Endothelial cell of umbilical vein (primary cell): ENCODE measurements around the gene MDFI. TPM values are rescaled to one million over a fixed set of nuclear protein-coding genes. Genes with fewer than 3 reads are reported as not detected.

Experiments
- BruUV-seq: library from RNA; stranded (reverse); fragments of 400-500 nt; replicated peaks from 2 replicates; lab custom pipeline; 2021; lab: Mats Ljungman, UMichigan
- CTCF ChIA-PET: fragments of 300-600, 350-600 bp; sonication (Branson Sonifier 250); formaldehyde crosslinking; loops from one replicate; lab custom pipeline; 2021; ENCODE audit warnings: antibody characterized with exemption, inconsistent platforms; lab: Charles Lee
- POLR2A ChIA-PET: fragments of 300-600, 350-600 bp; sonication (Branson Sonifier 250); formaldehyde crosslinking; loops from one replicate; lab custom pipeline; 2021; ENCODE audit warnings: antibody characterized with exemption, inconsistent platforms; lab: Charles Lee
- DNase-seq: peaks from one replicate; pipeline ENCODE4 v3.0.0-alpha.2; 2011; ENCODE audit warnings: low read depth, low spot score
- FAIRE-seq: peaks from 2 replicates; lab custom pipeline; 2011; peaks lifted over from hg19 to GRCh38; lab: Jason Lieb, UNC
- H2AFZ ChIP-seq: 2 replicates; pipeline ENCODE4 v1.6.0; 2012; ENCODE audit warnings: low read depth, low read length, control low read depth, inconsistent platforms
- H3K27ac ChIP-seq: 2 replicates; pipeline ENCODE4 v1.5.1; 2011; ENCODE audit warnings: low read depth, mild to moderate bottlenecking, control low read depth, low read length, moderate library complexity; ENCODE audit not compliant: insufficient read depth
- H3K27me3 ChIP-seq, 2 experiments: 2 replicates each; pipeline versions ENCODE4 v1.6.0 to v1.6.1; 2011; ENCODE audit warnings: low read length in 2 of 2, mixed read lengths in 1 of 2; ENCODE audit not compliant: control insufficient read depth in 2 of 2, insufficient read depth in 2 of 2
- H3K36me3 ChIP-seq, 2 experiments: 2 replicates in 1 of 2; 3 replicates in 1 of 2; pipeline ENCODE4 v1.5.1; 2011; ENCODE audit warnings: low read length in 2 of 2, mild to moderate bottlenecking in 1 of 2, moderate library complexity in 1 of 2; ENCODE audit not compliant: control insufficient read depth in 2 of 2, insufficient read depth in 2 of 2; ENCODE audit errors: extremely low read depth in 1 of 2
- H3K4me1 ChIP-seq: 3 replicates; pipeline ENCODE4 v1.5.1; 2011; ENCODE audit warnings: mild to moderate bottlenecking, low read length; ENCODE audit not compliant: control insufficient read depth, insufficient read depth; ENCODE audit errors: extremely low read depth
- H3K4me2 ChIP-seq: 2 replicates; pipeline ENCODE4 v1.6.1; 2011; ENCODE audit warnings: low read length, control low read depth, mixed read lengths; ENCODE audit not compliant: insufficient read depth
- H3K4me3 ChIP-seq, 3 experiments: fragments of 200-600 bp in 1 of 3; sonication (generic), shearing (Covaris generic) in 1 of 3; replicated peaks in 1 of 3; 2 replicates each; pipeline ENCODE4 v1.5.1; 2011 to 2016; ENCODE audit warnings: control low read depth in 3 of 3, low read length in 3 of 3, mild to moderate bottlenecking in 2 of 3, inconsistent platforms in 1 of 3, low read depth in 1 of 3, moderate library complexity in 1 of 3; ENCODE audit not compliant: insufficient read depth in 1 of 3
- H3K79me2 ChIP-seq: 2 replicates; pipeline ENCODE4 v1.6.0; 2012; ENCODE audit warnings: low read length, inconsistent platforms; ENCODE audit not compliant: control insufficient read depth, insufficient read depth
- H3K9ac ChIP-seq: replicated peaks from 2 replicates; pipeline ENCODE3; 2011; ENCODE audit warnings: low read length, control low read depth; ENCODE audit not compliant: insufficient read depth; ENCODE audit errors: extremely low read depth
- H3K9me1 ChIP-seq: replicated peaks from 3 replicates; pipeline ENCODE4 v1.6.0; 2011; ENCODE audit warnings: mild to moderate bottlenecking, low read length; ENCODE audit not compliant: control insufficient read depth, insufficient read depth; ENCODE audit errors: extremely low read depth
- H3K9me3 ChIP-seq: replicated peaks from 2 replicates; pipeline ENCODE4 v1.5.1; 2012; ENCODE audit warnings: low read length, inconsistent platforms; ENCODE audit not compliant: control insufficient read depth, insufficient read depth
- H4K20me1 ChIP-seq: replicated peaks from 2 replicates; pipeline ENCODE3; 2011; ENCODE audit warnings: mild to moderate bottlenecking, low read length; ENCODE audit not compliant: control insufficient read depth, insufficient read depth; ENCODE audit errors: extremely low read depth
- FOS ChIP-seq: IDR thresholded peaks from 2 replicates; pipeline ENCODE4 v1.6.1; 2011; ENCODE audit warnings: mild to moderate bottlenecking, low read length, moderate library complexity, borderline replicate concordance; ENCODE audit not compliant: insufficient read depth
- JUN ChIP-seq: IDR thresholded peaks from 2 replicates; pipeline ENCODE4 v1.6.1; 2011; ENCODE audit warnings: borderline replicate concordance, low read depth; ENCODE audit not compliant: insufficient read length, insufficient read depth
- MAX ChIP-seq: IDR thresholded peaks from 2 replicates; pipeline ENCODE4 v1.6.1; 2011; ENCODE audit not compliant: insufficient read depth, insufficient read length
- MYC ChIP-seq: IDR thresholded peaks from one replicate; pipeline ENCODE4 v1.6.1; 2011; ENCODE audit warnings: mild to moderate bottlenecking, low read depth, low read length
- POLR2A ChIP-seq: IDR thresholded peaks from 2 replicates; pipeline ENCODE4 v1.6.1; 2012; ENCODE audit warnings: low read depth, mild to moderate bottlenecking, control low read depth, low read length
- POLR2AphosphoS5 ChIP-seq: IDR thresholded peaks from 2 replicates; pipeline ENCODE4 v1.6.1; 2012; ENCODE audit warnings: low read depth, mild to moderate bottlenecking, control low read depth, low read length, moderate library complexity; ENCODE audit not compliant: insufficient read depth
- dilution Hi-C: fragments of 300-500 bp; cut with MboI; formaldehyde crosslinking; loops from one replicate; pipeline ENCODE4 v1.15.0; 2019; ENCODE audit warnings: low sequenced_read_pairs; ENCODE audit not compliant: extremely low pct_ligation_motif_present
- intact Hi-C: fragments of 100-400 bp; cut with micrococcal nuclease; formaldehyde crosslinking; loops from one replicate; pipeline ENCODE4 v1.10.0; 2022
- polyA plus RNA-seq, 4 experiments: library from polyadenylated mRNA; depleted of rRNA in 3 of 4; stranded (reverse) in 3 of 4; unstranded in 1 of 4; fragments of >200 nt; gene quantifications; 2 replicates each; pipeline versions ENCODE4 v1.2.1 to v1.2.3, GENCODE V29; 2011 to 2012; ENCODE audit warnings: missing spikeins in 1 of 4
- total RNA-seq: library from RNA; stranded (reverse); gene quantifications from 2 replicates; pipeline ENCODE4 v1.2.3, GENCODE V29; 2021

Gene MDFI
- total and polyA plus RNA-seq, 2 donors (not counting 3 experiments of a cell fraction or from before 2014, with no cell fraction given), result 32.4 to 74.1 TPM

- FAIRE-seq (peak; percentile 12), DNase-seq (no peak)
- no peaks in the 10 kb centered on the region for H3K79me2 ChIP-seq
- H3K36me3 ChIP-seq, result no peaks in the 10 kb centered on the region
- H3K4me1 ChIP-seq, result peaks cover 19% of the 10 kb centered on the region
- TF ChIP-seq MYC, result no peak
- no peak for TF ChIP-seq FOS
- TF ChIP-seq JUN, result no peak
- TF ChIP-seq POLR2AphosphoS5, result no peak
- no peak for TF ChIP-seq MAX
- H3K9ac ChIP-seq, result no peak overlapping the region
- intact Hi-C loops, result no loop called here
- H3K9me3 ChIP-seq, result no peaks in the 10 kb centered on the region
- no peak overlapping the region for H3K4me2 ChIP-seq
- ChIA-PET CTCF (interaction anchor here (2.7 kb wide), 1 partner anchor 13 kb away, joined by 9 read pairs; no protein-coding TSS in a partner anchor), POLR2A (no interaction called here)
- H2AFZ ChIP-seq, result no peak overlapping the region
- no peaks in the 10 kb centered on the region for H4K20me1 ChIP-seq
- BruUV-seq, result no TSS peak
- no peaks in the 10 kb centered on the region for H3K9me1 ChIP-seq
- dilution Hi-C loops, result no loop called here
- peaks cover 0 to 2% of the 10 kb centered on the region in 2 experiments for H3K27me3 ChIP-seq
- no peak overlapping the region for H3K27ac ChIP-seq
- H3K4me3 ChIP-seq, result no peak overlapping the region
Measured at GRCh38 chr6:41696788-41697187, 58.5 kb downstream of the MDFI start.

DNA sequence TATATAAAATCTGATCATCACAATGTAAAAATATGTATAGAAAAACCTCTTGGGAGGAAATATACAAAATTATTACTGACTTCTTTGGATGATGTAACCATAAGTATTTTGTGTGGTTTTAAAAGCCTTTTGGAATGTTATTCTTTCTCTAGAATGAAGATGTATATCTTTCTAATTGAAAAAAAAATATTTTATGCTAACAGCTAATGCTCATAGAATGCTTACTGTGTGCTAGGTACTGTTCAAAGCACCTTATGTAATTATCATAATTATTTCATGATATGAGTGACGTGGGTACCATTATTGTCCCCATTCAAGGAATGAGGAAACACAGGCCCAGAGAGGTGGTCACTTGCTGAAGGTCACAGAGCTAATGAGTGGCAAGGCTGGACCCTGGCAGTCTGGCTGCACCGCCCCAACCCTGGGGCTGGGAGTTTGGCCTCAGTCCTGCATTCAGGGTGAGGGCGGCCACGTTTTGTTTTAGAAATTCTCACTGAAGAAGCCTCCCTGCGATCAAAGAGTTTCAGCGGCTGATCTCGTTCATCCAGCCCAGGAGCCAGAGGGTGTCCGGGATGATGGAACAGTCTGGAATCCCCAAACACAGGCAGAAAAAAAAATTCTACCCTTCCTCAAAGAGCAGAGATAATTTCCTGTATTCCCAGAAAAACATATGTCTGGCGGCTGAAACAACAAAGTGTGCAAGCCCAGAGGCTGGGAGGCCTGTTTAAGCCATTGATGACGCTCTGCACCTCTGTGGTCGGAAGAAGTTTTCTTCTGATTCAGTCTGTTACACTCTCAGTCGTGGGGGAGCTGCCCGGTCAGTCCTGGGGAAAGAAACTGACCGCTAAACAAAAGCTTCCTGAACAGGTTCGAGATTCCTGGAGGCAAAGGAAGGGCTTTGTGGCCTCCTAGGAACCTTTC is 59.9 kb downstream of the MDFI start:
- Histone ChIP-seq H2AFZ (peak overlapping the region; percentile 46), H3K4me1 (peaks cover 19% of the 10 kb centered on the region), H3K79me2 (no peaks in the 10 kb centered on the region), H3K27me3 (peaks cover 0 to 2% of the 10 kb centered on the region in 2 experiments), H3K9me1 (no peaks in the 10 kb centered on the region), H3K36me3 (no peaks in the 10 kb centered on the region), H3K9ac (peak overlapping the region; percentile 59), H4K20me1 (no peaks in the 10 kb centered on the region), H3K27ac (peak overlapping the region; percentile 87), H3K4me3 (no peak overlapping the region), H3K4me2 (peak overlapping the region; percentile 51), H3K9me3 (no peaks in the 10 kb centered on the region)
- CTCF ChIA-PET, result interaction anchor here (0.9 to 1.6 kb wide), 7 partner anchors 10 to 201 kb away, joined by 3 to 7 read pairs (median 3); no protein-coding TSS in a partner anchor
- BruUV-seq, result no TSS peak
- peak; percentile 75 for DNase-seq
- FAIRE-seq, result peak; percentile 95
- POLR2A ChIA-PET, result no interaction called here
- dilution Hi-C loops, result no loop called here
- TF ChIP-seq POLR2A (no peak), FOS (peak; percentile 44)
- intact Hi-C loops, result loop anchor here (1.0 kb wide), 1 partner anchor 35 kb away; no protein-coding TSS in a partner anchor
